GM12891 (cell line): ENCODE measurements around the gene PADI1.

Experiments
- POLR2AphosphoS5 ChIP-seq: IDR thresholded peaks from 2 replicates; pipeline ENCODE4 v1.6.1; 2011; ENCODE audit warnings: low read depth, low read length, control low read depth
- TAF1 ChIP-seq: IDR thresholded peaks from 2 replicates; pipeline ENCODE4 v1.6.1; 2011; ENCODE audit warnings: low read depth, low read length, control low read depth

DNA sequence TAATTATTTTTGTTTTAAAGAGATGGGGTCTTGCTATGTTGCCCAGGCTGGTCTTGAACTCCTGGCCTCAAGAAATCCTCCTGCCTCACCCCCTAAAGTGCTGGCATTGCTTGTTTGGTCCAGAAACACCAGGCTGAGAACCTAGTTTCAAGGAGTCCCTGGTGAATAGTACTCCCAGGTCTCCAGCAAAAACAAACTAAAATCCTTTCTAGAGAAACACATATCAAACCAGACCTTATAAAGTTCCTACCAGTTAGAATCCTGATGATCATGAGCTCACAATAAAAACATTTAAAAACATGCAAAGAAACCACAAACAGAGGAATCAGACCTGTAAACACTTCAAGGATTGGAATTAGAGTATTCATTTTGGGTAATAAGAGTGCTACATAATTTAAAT, 34.4 kb upstream of the PADI1 start:
- TF ChIP-seq POLR2AphosphoS5, result no peak
- no peak for TF ChIP-seq TAF1
